BLaER1 (cell line): ENCODE measurements around the gene CHERP.

Experiments
- H3K27ac ChIP-seq: shearing (Covaris generic); formaldehyde crosslinking; 2 replicates; pipeline ENCODE4 v1.8.1; 2022
- H3K27me3 ChIP-seq: shearing (Covaris generic); formaldehyde crosslinking; 2 replicates; pipeline ENCODE4 v1.8.1; 2022
- H3K36me3 ChIP-seq: shearing (Covaris generic); formaldehyde crosslinking; 2 replicates; pipeline ENCODE4 v1.8.1; 2022
- H3K4me1 ChIP-seq: shearing (Covaris generic); formaldehyde crosslinking; 2 replicates; pipeline ENCODE4 v1.8.1; 2022
- H3K4me2 ChIP-seq: shearing (Covaris generic); formaldehyde crosslinking; 2 replicates; pipeline ENCODE4 v1.8.1; 2022
- H3K4me3 ChIP-seq: shearing (Covaris generic); formaldehyde crosslinking; 2 replicates; pipeline ENCODE4 v1.8.1; 2022
- H3K9ac ChIP-seq: shearing (Covaris generic); formaldehyde crosslinking; 2 replicates; pipeline ENCODE4 v1.8.1; 2022
- H3K9me3 ChIP-seq: shearing (Covaris generic); formaldehyde crosslinking; 2 replicates; pipeline ENCODE4 v1.8.1; 2022
- H4K20me1 ChIP-seq: shearing (Covaris generic); formaldehyde crosslinking; 2 replicates; pipeline ENCODE4 v1.8.1; 2022
- Cebpa-rat ChIP-seq: shearing (Covaris generic); IDR thresholded peaks from 2 replicates; pipeline ENCODE4 v1.8.1; 2022

CHERP gene

DNA sequence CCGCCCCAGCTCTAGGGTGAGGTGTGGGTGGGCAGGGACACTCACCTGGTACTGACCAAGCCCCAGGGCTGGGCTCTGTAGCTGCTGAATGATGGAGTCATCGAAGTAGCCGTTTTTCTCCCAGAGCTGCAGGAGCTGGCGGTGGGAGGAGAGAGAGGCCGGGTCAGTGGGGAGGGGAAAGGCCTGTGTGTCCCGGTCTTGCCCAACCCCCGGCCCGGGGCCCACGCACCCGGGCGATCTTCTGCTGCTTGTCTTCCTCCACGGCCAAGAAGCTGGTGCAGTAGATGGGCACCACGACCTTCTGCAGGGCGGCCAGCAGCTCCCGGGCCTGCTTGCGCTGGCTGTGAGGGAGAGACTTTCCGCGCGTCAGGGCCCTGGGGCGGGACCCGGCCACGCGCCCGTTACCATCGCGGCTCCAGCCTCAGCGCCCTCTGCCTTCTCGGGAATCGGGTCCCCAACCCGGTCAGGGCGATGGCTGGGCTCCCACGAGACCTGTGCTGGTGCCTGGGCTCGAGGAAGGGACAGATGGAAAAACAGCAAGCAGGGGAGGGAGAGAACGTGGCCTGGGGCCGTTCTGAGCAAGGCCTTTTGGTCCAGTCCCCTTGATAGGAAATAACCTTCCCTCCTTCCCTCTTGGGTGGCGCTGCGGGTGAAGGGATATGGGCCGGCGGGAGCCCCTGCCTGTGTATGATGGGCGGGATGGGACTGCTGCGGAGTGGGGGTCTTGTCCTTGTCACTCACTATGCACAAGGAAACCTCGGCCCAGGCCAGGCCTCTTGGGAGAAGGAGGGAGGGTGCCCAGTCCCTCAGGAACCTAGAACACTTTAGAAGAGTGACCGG, 11.5 kb downstream of the CHERP start:
- Histone ChIP-seq H3K4me2 (no peak overlapping the region), H3K9ac (no peak overlapping the region), H3K36me3 (peaks cover 100% of the 10 kb centered on the region), H3K4me1 (no peaks in the 10 kb centered on the region), H4K20me1 (peaks cover 100% of the 10 kb centered on the region), H3K9me3 (no peaks in the 10 kb centered on the region), H3K27ac (no peak overlapping the region), H3K4me3 (no peak overlapping the region), H3K27me3 (no peaks in the 10 kb centered on the region)
- TF ChIP-seq Cebpa-rat, result no peak

DNA sequence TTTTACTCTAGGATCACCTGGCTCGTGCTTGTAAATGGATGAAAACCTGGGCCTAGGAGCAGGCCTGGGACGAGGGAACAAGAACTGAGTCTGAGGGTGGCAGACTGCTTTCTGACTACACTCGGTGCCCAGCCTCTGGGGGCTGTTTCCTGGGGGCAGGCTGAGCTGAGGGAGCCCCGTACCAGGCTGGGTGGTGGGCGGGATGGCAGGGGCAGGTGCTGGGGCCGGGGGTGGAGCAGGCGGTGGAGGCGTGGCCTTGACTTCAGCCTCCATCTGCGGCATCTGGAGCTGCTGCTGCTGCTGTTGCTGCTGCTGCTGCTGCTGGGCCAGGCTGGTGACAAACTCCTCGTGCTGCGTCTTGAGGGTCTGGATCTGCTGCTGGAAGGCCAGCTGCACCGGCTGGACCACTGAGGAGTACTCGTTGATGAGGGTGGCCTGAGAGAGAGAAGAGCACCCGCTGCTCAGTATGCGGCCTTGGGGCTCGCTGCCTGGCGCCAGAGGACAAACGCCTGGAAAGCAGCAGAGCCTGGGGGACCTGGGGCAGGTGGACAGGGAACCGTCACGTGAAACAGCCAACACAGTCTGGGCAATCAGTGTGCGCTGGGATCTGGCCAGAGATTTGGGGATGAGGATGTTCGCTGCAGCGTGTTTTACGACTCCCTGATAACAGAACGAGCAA, 12.6 kb downstream of the CHERP start:
- Histone ChIP-seq H4K20me1 (peaks cover 100% of the 10 kb centered on the region), H3K27ac (no peak overlapping the region), H3K4me3 (no peak overlapping the region), H3K4me2 (no peak overlapping the region), H3K27me3 (no peaks in the 10 kb centered on the region), H3K9ac (no peak overlapping the region), H3K4me1 (no peaks in the 10 kb centered on the region), H3K36me3 (peaks cover 100% of the 10 kb centered on the region), H3K9me3 (no peaks in the 10 kb centered on the region)
- TF ChIP-seq Cebpa-rat, result no peak

DNA sequence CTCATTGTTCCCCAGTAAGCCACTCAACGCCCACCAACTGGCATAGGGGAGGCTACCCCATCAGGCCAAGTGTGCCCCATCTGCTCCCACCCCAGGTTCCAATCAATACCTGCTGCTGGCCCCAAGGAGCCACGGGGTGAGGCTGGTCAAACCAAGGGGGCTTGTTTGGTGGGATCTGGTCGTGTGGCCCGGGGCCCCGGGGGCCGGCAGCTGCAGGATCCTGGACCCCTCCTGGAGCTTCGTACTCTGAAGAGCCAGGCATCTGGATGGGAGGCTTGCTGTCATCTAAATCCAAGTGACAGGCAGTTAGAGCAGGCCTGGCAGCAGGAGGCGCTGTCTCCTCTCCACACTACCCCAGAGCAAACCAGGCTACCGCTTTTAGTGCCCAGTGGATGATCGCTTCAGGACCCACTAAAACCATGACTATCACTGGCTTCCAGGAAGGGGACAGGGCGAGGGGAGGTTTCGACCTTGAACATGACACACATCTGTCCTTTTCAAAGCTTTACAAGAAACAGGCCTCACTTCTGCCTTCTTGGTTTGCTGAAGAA, 14.2 kb downstream of the CHERP start:
- H3K36me3 ChIP-seq, result peaks cover 100% of the 10 kb centered on the region
- no peak overlapping the region for H3K9ac ChIP-seq
- no peak overlapping the region for H3K4me2 ChIP-seq
- H4K20me1 ChIP-seq, result peaks cover 100% of the 10 kb centered on the region
- H3K9me3 ChIP-seq, result no peaks in the 10 kb centered on the region
- no peak overlapping the region for H3K4me3 ChIP-seq
- H3K4me1 ChIP-seq, result no peaks in the 10 kb centered on the region
- H3K27ac ChIP-seq, result no peak overlapping the region
- no peaks in the 10 kb centered on the region for H3K27me3 ChIP-seq
- TF ChIP-seq Cebpa-rat, result no peak

GRCh38 chr19:16527334-16527935, 14.8 kb downstream of the CHERP start:
- no peak for TF ChIP-seq Cebpa-rat
- Histone ChIP-seq H3K9ac (no peak overlapping the region), H3K27me3 (no peaks in the 10 kb centered on the region), H3K36me3 (peaks cover 100% of the 10 kb centered on the region), H3K4me2 (no peak overlapping the region), H3K4me1 (no peaks in the 10 kb centered on the region), H4K20me1 (peaks cover 100% of the 10 kb centered on the region), H3K27ac (no peak overlapping the region), H3K9me3 (no peaks in the 10 kb centered on the region), H3K4me3 (no peak overlapping the region)

DNA sequence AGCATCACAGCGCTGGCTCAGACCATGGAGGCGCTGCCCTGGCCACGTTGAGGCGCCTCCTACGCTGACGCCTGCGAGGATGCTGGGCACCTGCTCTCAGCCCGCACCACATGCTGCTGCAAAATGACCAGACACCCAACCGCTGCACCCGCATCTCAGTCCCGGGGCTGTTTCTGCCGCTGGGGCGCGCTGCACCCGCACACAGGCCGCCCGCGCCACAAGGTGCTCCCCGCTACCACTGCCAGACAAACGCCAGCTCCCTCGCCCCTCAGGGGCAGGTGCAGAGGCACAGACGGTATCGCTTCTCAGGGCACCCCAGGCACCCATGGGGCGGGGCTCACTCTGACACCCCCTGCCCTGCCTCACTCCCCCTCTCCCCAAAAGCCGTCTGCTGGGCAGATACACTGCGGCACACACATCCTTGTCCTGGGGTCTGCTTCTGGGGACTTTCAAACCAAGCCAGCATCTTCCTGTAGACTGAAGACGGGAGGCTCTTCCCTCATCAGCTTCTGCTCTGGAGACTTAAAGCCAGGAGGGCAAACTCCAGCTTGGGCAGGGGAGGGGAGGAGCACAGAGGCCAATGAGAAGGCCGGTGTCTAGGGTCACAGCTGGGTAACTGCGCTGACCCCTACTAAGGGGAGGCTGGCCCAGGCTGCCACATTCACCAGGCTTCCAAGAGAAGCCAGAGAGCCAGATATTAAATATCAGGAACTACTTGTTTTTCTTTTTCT, 16.3 kb downstream of the CHERP start:
- Histone ChIP-seq H3K36me3 (peaks cover 100% of the 10 kb centered on the region), H3K27me3 (no peaks in the 10 kb centered on the region), H3K4me3 (no peak overlapping the region), H3K9me3 (no peaks in the 10 kb centered on the region), H3K9ac (no peak overlapping the region), H3K27ac (no peak overlapping the region), H4K20me1 (peaks cover 97% of the 10 kb centered on the region), H3K4me1 (no peaks in the 10 kb centered on the region), H3K4me2 (no peak overlapping the region)
- TF ChIP-seq Cebpa-rat, result no peak

DNA sequence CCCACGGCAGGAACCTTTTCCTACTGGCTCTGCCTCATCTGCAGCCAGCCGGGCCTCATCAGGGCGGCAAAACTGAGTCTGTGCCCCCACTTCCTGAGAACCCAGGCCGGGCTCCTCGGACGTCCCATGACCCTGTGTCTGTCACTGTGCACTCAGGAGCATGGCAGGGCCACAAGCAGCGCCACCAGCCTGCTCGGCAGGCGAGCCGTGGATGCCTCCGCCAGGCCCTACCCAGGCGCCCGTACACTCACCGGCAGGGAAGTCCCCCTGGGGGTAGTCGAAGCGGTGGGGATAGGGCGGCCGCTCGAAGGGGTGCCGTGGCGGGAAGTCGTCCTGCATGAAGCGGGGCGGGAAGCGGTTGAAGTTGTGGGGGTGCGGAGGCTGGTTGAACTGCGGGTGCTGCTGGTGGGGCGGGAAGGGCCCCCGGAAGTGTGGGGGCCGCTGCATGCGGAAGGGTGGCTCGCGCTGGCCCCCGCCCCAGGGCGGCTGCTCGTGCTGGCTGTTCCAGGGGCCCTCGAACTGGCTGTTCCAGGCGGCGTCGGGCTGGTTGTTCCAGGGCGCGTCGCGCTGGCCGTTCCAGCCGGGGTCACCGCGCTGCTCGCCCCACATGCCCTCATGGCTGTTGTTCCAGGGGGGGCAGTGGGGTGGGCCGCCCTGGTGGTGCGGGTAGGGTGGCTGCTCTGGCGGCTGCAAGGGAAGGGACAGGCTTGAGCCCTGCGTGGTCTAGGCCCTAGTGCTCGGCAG, 17.1 kb downstream of the CHERP start:
- Histone ChIP-seq H3K27ac (no peak overlapping the region), H3K4me2 (no peak overlapping the region), H4K20me1 (peaks cover 97% of the 10 kb centered on the region), H3K36me3 (peaks cover 100% of the 10 kb centered on the region), H3K9ac (no peak overlapping the region), H3K27me3 (no peaks in the 10 kb centered on the region), H3K4me1 (no peaks in the 10 kb centered on the region), H3K4me3 (no peak overlapping the region), H3K9me3 (no peaks in the 10 kb centered on the region)
- no peak for TF ChIP-seq Cebpa-rat

GRCh38 chr19:16522559-16523377, 19.5 kb downstream of the CHERP start:
- H3K4me1 ChIP-seq, result no peaks in the 10 kb centered on the region
- peaks cover 100% of the 10 kb centered on the region for H3K36me3 ChIP-seq
- H3K4me3 ChIP-seq, result no peak overlapping the region
- H3K27ac ChIP-seq, result no peak overlapping the region
- H3K27me3 ChIP-seq, result no peaks in the 10 kb centered on the region
- H3K9ac ChIP-seq, result no peak overlapping the region
- H3K9me3 ChIP-seq, result no peaks in the 10 kb centered on the region
- H3K4me2 ChIP-seq, result no peak overlapping the region
- TF ChIP-seq Cebpa-rat, result no peak
- H4K20me1 ChIP-seq, result peaks cover 97% of the 10 kb centered on the region

GRCh38 chr19:16521715-16522289, 20.4 kb downstream of the CHERP start:
- H3K27ac ChIP-seq, result no peak overlapping the region
- no peaks in the 10 kb centered on the region for H3K27me3 ChIP-seq
- H4K20me1 ChIP-seq, result peaks cover 97% of the 10 kb centered on the region
- H3K9ac ChIP-seq, result no peak overlapping the region
- no peaks in the 10 kb centered on the region for H3K9me3 ChIP-seq
- TF ChIP-seq Cebpa-rat, result no peak
- H3K4me2 ChIP-seq, result no peak overlapping the region
- no peaks in the 10 kb centered on the region for H3K4me1 ChIP-seq
- no peak overlapping the region for H3K4me3 ChIP-seq
- peaks cover 100% of the 10 kb centered on the region for H3K36me3 ChIP-seq
